ENCODE results near the gene NR2C2. TPM values are rescaled to one million over a fixed set of nuclear protein-coding genes. Genes with fewer than 3 reads are reported as not detected.
A peak's percentile ranks its signal among the peaks of the same experiment; 100 is the strongest.

Gene NR2C2
- total and polyA plus RNA-seq, 9 of the 15 experiments (the other 6 are each of a cell fraction or from before 2014, with no cell fraction given): 6.1 to 33.0 (median 14.6) TPM

DNA sequence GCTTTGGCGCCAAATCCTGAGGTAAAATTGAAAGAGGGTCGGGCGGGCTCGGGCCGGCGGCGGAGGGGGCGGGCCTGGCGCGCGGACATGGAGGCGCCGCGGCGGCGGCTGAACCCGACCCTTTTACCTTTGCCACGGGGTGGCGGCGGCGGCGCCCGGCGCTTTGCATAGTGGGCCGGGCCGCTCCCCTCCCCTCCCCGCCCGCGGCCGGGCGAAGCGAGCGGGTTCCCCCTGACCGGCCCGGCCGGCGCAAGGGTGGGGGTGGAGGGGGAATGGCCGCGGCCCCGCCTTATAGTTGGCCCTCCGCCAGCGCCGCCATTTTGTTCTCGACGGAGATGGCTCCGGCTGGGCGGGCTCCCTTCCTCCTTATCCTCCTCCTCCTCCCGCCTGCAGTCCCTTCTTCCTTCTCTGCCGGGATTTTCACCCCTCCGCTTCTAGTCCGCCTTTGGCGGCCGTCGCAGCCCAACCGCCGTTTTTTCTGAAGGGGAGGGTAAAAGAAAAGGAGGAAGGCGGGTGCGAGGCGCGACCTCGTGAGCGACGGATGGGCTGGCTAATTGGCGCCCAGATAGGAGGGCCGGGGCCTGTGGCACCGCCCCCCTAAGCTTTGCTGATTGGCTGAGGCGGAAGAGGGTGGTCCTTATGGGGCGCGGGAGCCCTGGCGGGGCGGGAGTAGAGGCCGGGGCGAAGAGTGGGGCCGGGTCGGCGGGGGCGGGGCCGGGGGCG lies 664 bp downstream of the NR2C2 start (continued):
- TF ChIP-seq ZNF609 (CRISPR knock-in tag; IDR thresholded peaks at IDR 0.05; ENCODE audit: borderline replicate concordance) (no peak), CEBPB (tag; IDR thresholded peaks at IDR 0.05) (no peak), HDAC6 (IDR thresholded peaks at IDR 0.05; ENCODE audit: low read depth, low read length) (no peak), SNIP1 (IDR thresholded peaks at IDR 0.05; ENCODE audit: low read depth) (no peak), ZNF175 (CRISPR knock-in tag; IDR thresholded peaks at IDR 0.05; ENCODE audit: low read depth) (no peak), ZNF436 (CRISPR knock-in tag; IDR thresholded peaks at IDR 0.05) (no peak), E2F8 (IDR thresholded peaks at IDR 0.05; ENCODE audit: low read depth, partially characterized antibody) (peak; percentile 86), POLR3A (IDR thresholded peaks at IDR 0.05; ENCODE audit: borderline replicate concordance, extremely low read depth, insufficient read depth, insufficient read length) (no peak), SAFB2 (IDR thresholded peaks at IDR 0.05; ENCODE audit: borderline replicate concordance, low read depth, low read length, severe bottlenecking) (no peak), ZNF133 (CRISPR knock-in tag; IDR thresholded peaks at IDR 0.05) (no peak), HINFP (tag; conservative IDR thresholded peaks at IDR 0.05; ENCODE audit: low read depth) (no peak), SUPT5H (IDR thresholded peaks at IDR 0.05) (no peak; the same call in 1 of the 2 replicates), CAMTA2 (CRISPR knock-in tag; conservative IDR thresholded peaks at IDR 0.05) (no peak), ZNF76 (CRISPR knock-in tag; IDR thresholded peaks at IDR 0.05; ENCODE audit: borderline replicate concordance) (no peak; the same call in 1 of the 2 replicates), HMGN3 (IDR thresholded peaks at IDR 0.05; ENCODE audit: borderline replicate concordance, extremely low read depth, insufficient read length, low read depth, low read length) (peak; percentile 90)
- TF ChIP-seq, protein P1, sequence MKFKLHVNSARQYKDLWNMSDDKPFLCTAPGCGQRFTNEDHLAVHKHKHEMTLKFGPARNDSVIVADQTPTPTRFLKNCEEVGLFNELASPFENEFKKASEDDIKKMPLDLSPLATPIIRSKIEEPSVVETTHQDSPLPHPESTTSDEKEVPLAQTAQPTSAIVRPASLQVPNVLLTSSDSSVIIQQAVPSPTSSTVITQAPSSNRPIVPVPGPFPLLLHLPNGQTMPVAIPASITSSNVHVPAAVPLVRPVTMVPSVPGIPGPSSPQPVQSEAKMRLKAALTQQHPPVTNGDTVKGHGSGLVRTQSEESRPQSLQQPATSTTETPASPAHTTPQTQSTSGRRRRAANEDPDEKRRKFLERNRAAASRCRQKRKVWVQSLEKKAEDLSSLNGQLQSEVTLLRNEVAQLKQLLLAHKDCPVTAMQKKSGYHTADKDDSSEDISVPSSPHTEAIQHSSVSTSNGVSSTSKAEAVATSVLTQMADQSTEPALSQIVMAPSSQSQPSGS (CRISPR knock-in tag; IDR thresholded peaks at IDR 0.05): no peak
